HepG2 (cell line): ENCODE data around the gene SPOP. TPM values are rescaled to one million over a fixed set of nuclear protein-coding genes. Genes with fewer than 3 reads are reported as not detected.
A peak's percentile ranks its signal among the peaks of the same experiment; 100 is the strongest.

Source experiments
- ATAC-seq: fragments of 200-7000 bp; cut with Tn5 transposase; 3 replicates; pipeline ENCODE4 v1.9.1; 2020; ENCODE audit warnings: mild to moderate bottlenecking, moderate library complexity
- BruUV-seq: library from RNA; stranded (reverse); fragments of 400-500 nt; replicated peaks from 2 replicates; lab custom pipeline; 2021; lab: Mats Ljungman, UMichigan
- CTCF ChIA-PET: fragments of 300-600 bp; formaldehyde crosslinking; extraction: SDS; loops from one replicate; lab custom pipeline; 2021; ENCODE audit warnings: low total read pairs, inconsistent platforms, low intra/inter-chr PET ratio; lab: Yijun Ruan, JAX
- POLR2A ChIA-PET: fragments of 350-600 bp; sonication (Branson Sonifier 250); formaldehyde crosslinking; loops from one replicate; lab custom pipeline; 2020; ENCODE audit warnings: antibody characterized with exemption, inconsistent platforms; lab: Yijun Ruan, JAX
- DNase-seq: peaks from one replicate; pipeline ENCODE4 v3.0.0-alpha.2; 2015; ENCODE audit warnings: low spot score
- FAIRE-seq: peaks from 3 replicates; lab custom pipeline; 2011; peaks lifted over from hg19 to GRCh38; lab: Jason Lieb, UNC
- H2AFZ ChIP-seq: one replicate; pipeline ENCODE4 v1.6.1; 2011; ENCODE audit warnings: low read length, inconsistent platforms
- H3K27ac ChIP-seq: fragments of 300-600 bp; 3 replicates; pipeline ENCODE4 v1.8.0; 2011; ENCODE audit warnings: mixed run types, mild to moderate bottlenecking, mixed read lengths, low read length, inconsistent platforms; ENCODE audit not compliant: insufficient read depth; ENCODE audit errors: extremely low read length
- H3K27me3 ChIP-seq, 2 experiments: fragments of 200-600 bp in 1 of 2; 2 replicates in 1 of 2; 3 replicates in 1 of 2; pipeline versions ENCODE4 v1.6.0 to v1.8.0; 2011; ENCODE audit warnings: low read length in 2 of 2, mild to moderate bottlenecking in 2 of 2, moderate library complexity in 2 of 2, inconsistent platforms in 1 of 2; ENCODE audit not compliant: insufficient read depth in 2 of 2, control insufficient read depth in 1 of 2
- H3K36me3 ChIP-seq, 2 experiments: fragments of 200-600 bp in 1 of 2; replicated peaks in 1 of 2; 2 replicates in 1 of 2; 3 replicates in 1 of 2; pipeline versions ENCODE4 v1.5.1 to v1.8.0; 2011; ENCODE audit warnings: low read length in 2 of 2, inconsistent platforms in 1 of 2; ENCODE audit not compliant: insufficient read depth in 2 of 2, control insufficient read depth in 1 of 2
- H3K4me1 ChIP-seq: 2 replicates; pipeline ENCODE4 v1.5.1; 2012; ENCODE audit warnings: low read length, inconsistent platforms; ENCODE audit not compliant: insufficient read depth
- H3K4me2 ChIP-seq: 2 replicates; pipeline ENCODE4 v1.6.0; 2011; ENCODE audit warnings: low read depth, low read length, inconsistent platforms
- H3K4me3 ChIP-seq, 3 experiments: fragments of 200-600 bp in 1 of 3; sonication (generic), shearing (Covaris generic) in 1 of 3; replicated peaks in 1 of 3; 2 replicates each; pipeline ENCODE4 v1.5.1; 2011 to 2016; ENCODE audit warnings: low read length in 3 of 3, inconsistent platforms in 2 of 3, low read depth in 2 of 3, mild to moderate bottlenecking in 2 of 3, control low read depth in 1 of 3, mixed read lengths in 1 of 3; ENCODE audit not compliant: insufficient read depth in 1 of 3
- H3K79me2 ChIP-seq: one replicate; pipeline ENCODE4 v1.6.1; 2011; ENCODE audit warnings: low read length, inconsistent platforms; ENCODE audit not compliant: insufficient read depth
- H3K9ac ChIP-seq: 2 replicates; pipeline ENCODE4 v1.6.0; 2011; ENCODE audit warnings: mild to moderate bottlenecking, low read depth, low read length, inconsistent platforms; ENCODE audit not compliant: insufficient read depth
- H3K9me3 ChIP-seq: 2 replicates; pipeline ENCODE4 v1.5.1; 2012; ENCODE audit warnings: mild to moderate bottlenecking, low read length
- H4K20me1 ChIP-seq: 2 replicates; pipeline ENCODE4 v1.6.0; 2011; ENCODE audit warnings: inconsistent platforms, mild to moderate bottlenecking, low read length, moderate library complexity; ENCODE audit not compliant: insufficient read depth
- AKAP8 ChIP-seq: sonication (generic); formaldehyde crosslinking; IDR thresholded peaks from 2 replicates; pipeline ENCODE4 v1.5.1; 2020; ENCODE audit warnings: mild to moderate bottlenecking, missing genetic modification reagents
- ATF7 ChIP-seq, 2 experiments: fragments of 450-650 bp in 1 of 2; sonication (generic) in 1 of 2; formaldehyde crosslinking in 1 of 2; IDR thresholded peaks; 2 replicates each; pipeline versions ENCODE4 v1.4.0 to v1.6.1; 2016 to 2020; ENCODE audit warnings: antibody characterized with exemption in 1 of 2, mild to moderate bottlenecking in 1 of 2, missing genetic modification reagents in 1 of 2
- BHLHE40 ChIP-seq: IDR thresholded peaks from 2 replicates; pipeline ENCODE4 v1.6.1; 2011; ENCODE audit warnings: low read length, improper control_type of control experiment
- BRF2 ChIP-seq: sonication (generic); formaldehyde crosslinking; IDR thresholded peaks from 2 replicates; pipeline ENCODE4 v1.8.1; 2022; ENCODE audit warnings: mild to moderate bottlenecking, missing genetic modification reagents
- CENPBD1 ChIP-seq: sonication (generic); formaldehyde crosslinking; IDR thresholded peaks from 2 replicates; pipeline ENCODE4 v1.8.0; 2022; ENCODE audit warnings: missing genetic modification reagents, low read depth, mild to moderate bottlenecking, borderline replicate concordance
- DNMT1 ChIP-seq: sonication (generic); formaldehyde crosslinking; IDR thresholded peaks from 2 replicates; pipeline ENCODE4 v1.5.1; 2020; ENCODE audit warnings: mild to moderate bottlenecking, missing genetic modification reagents
- JUN ChIP-seq: sonication (generic); formaldehyde crosslinking; IDR thresholded peaks from 2 replicates; pipeline ENCODE4 v1.4.0; 2020; ENCODE audit warnings: mild to moderate bottlenecking, missing genetic modification reagents
- KDM4B ChIP-seq: sonication (generic); formaldehyde crosslinking; IDR thresholded peaks from 2 replicates; pipeline ENCODE4 v1.4.0; 2020; ENCODE audit warnings: missing genetic modification reagents
- MBNL3 ChIP-seq: fragments of 250-450 bp; sonication (Bioruptor Pico); conservative IDR thresholded peaks from 2 replicates; pipeline ENCODE4 v1.8.0; 2022; ENCODE audit warnings: mild to moderate bottlenecking, inconsistent platforms
- MYPOP ChIP-seq: sonication (generic); formaldehyde crosslinking; IDR thresholded peaks from 2 replicates; pipeline ENCODE4 v1.8.1; 2023; ENCODE audit warnings: mild to moderate bottlenecking, moderate library complexity, missing genetic modification reagents
- NFE2L1 ChIP-seq: sonication (generic); formaldehyde crosslinking; IDR thresholded peaks from 2 replicates; pipeline ENCODE4 v1.4.0; 2020; ENCODE audit warnings: missing genetic modification reagents, mild to moderate bottlenecking, borderline replicate concordance
- NONO ChIP-seq, 2 experiments: fragments of 450-650 bp in 1 of 2; sonication (generic) in 1 of 2; formaldehyde crosslinking in 1 of 2; IDR thresholded peaks in 1 of 2; conservative IDR thresholded peaks in 1 of 2; 2 replicates each; pipeline versions ENCODE4 v1.6.1 to v1.8.0; 2017 to 2022; ENCODE audit warnings: mild to moderate bottlenecking in 1 of 2, missing genetic modification reagents in 1 of 2, moderate library complexity in 1 of 2
- PHB2 ChIP-seq: fragments of 450-650 bp; IDR thresholded peaks from 2 replicates; pipeline ENCODE4 v1.6.1; 2018; ENCODE audit not compliant: partially characterized antibody
- SMARCE1 ChIP-seq: fragments of 450-650 bp; IDR thresholded peaks from 2 replicates; pipeline ENCODE4 v1.6.1; 2017; ENCODE audit warnings: borderline replicate concordance
- TBP ChIP-seq: sonication (generic); formaldehyde crosslinking; IDR thresholded peaks from 2 replicates; pipeline ENCODE4 v1.5.0; 2020; ENCODE audit warnings: missing genetic modification reagents
- WIZ ChIP-seq: sonication (generic); formaldehyde crosslinking; IDR thresholded peaks from 2 replicates; pipeline ENCODE4 v1.5.1; 2020; ENCODE audit warnings: mild to moderate bottlenecking, missing genetic modification reagents
- ZMYM4 ChIP-seq: sonication (generic); formaldehyde crosslinking; IDR thresholded peaks from 2 replicates; pipeline ENCODE4 v1.8.1; 2023; ENCODE audit warnings: mild to moderate bottlenecking, missing genetic modification reagents
- ZNF12 ChIP-seq: sonication (generic); formaldehyde crosslinking; IDR thresholded peaks from 2 replicates; pipeline ENCODE4 v1.5.0; 2020; ENCODE audit warnings: missing genetic modification reagents
- ZNF138 ChIP-seq: sonication (generic); formaldehyde crosslinking; IDR thresholded peaks from 2 replicates; pipeline ENCODE4 v1.5.0; 2020; ENCODE audit warnings: mild to moderate bottlenecking, low read depth, missing genetic modification reagents
- ZSCAN29 ChIP-seq: sonication (generic); formaldehyde crosslinking; conservative IDR thresholded peaks from 2 replicates; pipeline ENCODE4 v1.4.0; 2020; ENCODE audit warnings: mild to moderate bottlenecking, missing genetic modification reagents
- WGBS: methylation state at CpG from one replicate; pipeline ENCODE4 v1.1.6; 2017; ENCODE audit warnings: low lambda C conversion rate; 5-methylcytosine and 5-hydroxymethylcytosine counted together
- in situ Hi-C: cut with HindIII; loops from 2 replicates; pipeline ENCODE4 v1.10.0; 2017; ENCODE audit warnings: low pct_unique_long_range_greater_than_20kb; ENCODE audit not compliant: extremely low pct_ligation_motif_present
- intact Hi-C: fragments of 100-400 bp; cut with micrococcal nuclease; formaldehyde crosslinking; loops from one replicate; pipeline ENCODE4 v1.10.0; 2022; ENCODE audit not compliant: unreplicated experiment
- polyA plus RNA-seq, 8 experiments: library from polyadenylated mRNA; depleted of rRNA in 3 of 8; stranded (reverse) in 7 of 8; unstranded in 1 of 8; fragments of >200 nt; fragmentation: Illumina TruSeq in 4 of 8; extraction: Trizol in 4 of 8; gene quantifications; 2 replicates each; pipeline versions ENCODE4 v1.2.1 to v1.2.3, GENCODE V29; 2011 to 2016; ENCODE audit warnings: low read depth in 4 of 8, missing spikeins in 1 of 8, mixed read lengths in 1 of 8; ENCODE audit not compliant: insufficient read depth in 1 of 8
- total RNA-seq, 5 experiments: library from RNA; depleted of rRNA; stranded (reverse); fragments of >200 nt; fragmentation: Illumina TruSeq; extraction: Trizol; gene quantifications; 2 replicates each; pipeline ENCODE4 v1.2.3, GENCODE V29; 2016; ENCODE audit warnings: low read depth in 1 of 5
- TF ChIP-seq, protein P1 (sequence below): sonication (generic); formaldehyde crosslinking; IDR thresholded peaks from 2 replicates; pipeline ENCODE4 v1.5.0; 2020; ENCODE audit warnings: mild to moderate bottlenecking, missing genetic modification reagents, moderate library complexity

The SPOP gene
- total and polyA plus RNA-seq, 2 of the 13 experiments (the other 11 are each of a cell fraction or from before 2014, with no cell fraction given), result 52.8 to 60.8 TPM

- BruUV-seq, result no TSS peak
- no peaks in the 10 kb centered on the region for H3K9me3 ChIP-seq
- H3K4me1 ChIP-seq, result peaks cover 49% of the 10 kb centered on the region
- WGBS, result 57% methylated on average over 25 of the region's 27 CpGs
- in situ Hi-C loops (loop anchor here (5.0 kb wide), 2 partner anchors 55 to 140 kb away; partner anchors contain the start of genes NGFR and PHB1), intact Hi-C loops (loop anchor here (10.0 kb wide), 1 partner anchor 237 kb away; no protein-coding TSS in a partner anchor)
- H3K36me3 ChIP-seq, result no peaks in the 10 kb centered on the region
- no peak overlapping the region for H2AFZ ChIP-seq
- FAIRE-seq, result no peak
- no peaks in the 10 kb centered on the region for H3K79me2 ChIP-seq
- H3K4me3 ChIP-seq, result no peak overlapping the region
- H3K27me3 ChIP-seq, result peaks cover 18 to 55% of the 10 kb centered on the region in 2 experiments
- H3K4me2 ChIP-seq, result no peak overlapping the region
- DNase-seq, result no peak
- ATAC-seq, result no peak
- H3K9ac ChIP-seq, result no peak overlapping the region
- ChIA-PET CTCF (interaction anchor here (1.8 kb wide), 1 partner anchor 144 kb away, joined by 5 read pairs; no protein-coding TSS in a partner anchor), POLR2A (interaction anchor here (1.1 kb wide), 1 partner anchor 137 kb away, joined by 3 read pairs; the partner anchor contains the start of gene PHB1)
- no peak overlapping the region for H3K27ac ChIP-seq
- H4K20me1 ChIP-seq, result no peaks in the 10 kb centered on the region
- TF ChIP-seq NFE2L1 (peak; percentile 59; the same call in 1 of the 2 replicates), ZNF12 (CRISPR knock-in tag) (no peak), ZSCAN29 (CRISPR knock-in tag) (no peak), DNMT1 (CRISPR knock-in tag) (0 out of 2 replicates have a peak, but pooled peaks have one; percentile 47), PHB2 (no peak), TBP (CRISPR knock-in tag) (no peak), ZNF138 (CRISPR knock-in tag) (no peak), WIZ (CRISPR knock-in tag) (no peak), AKAP8 (CRISPR knock-in tag) (no peak), CENPBD1 (CRISPR knock-in tag) (no peak), BRF2 (CRISPR knock-in tag) (no peak), ATF7 (IDR thresholded peaks at IDR 0.05) (no peak), ATF7 (CRISPR knock-in tag; IDR thresholded peaks at IDR 0.05) (no peak), MBNL3 (no peak), JUN (CRISPR knock-in tag) (no peak), KDM4B (CRISPR knock-in tag) (no peak), SMARCE1 (no peak), MYPOP (CRISPR knock-in tag) (no peak), BHLHE40 (peak; percentile 85), ZMYM4 (CRISPR knock-in tag) (no peak), NONO (IDR thresholded peaks at IDR 0.05) (no peak), NONO (CRISPR knock-in tag; conservative IDR thresholded peaks at IDR 0.05) (no peak)
- TF ChIP-seq, protein P1, sequence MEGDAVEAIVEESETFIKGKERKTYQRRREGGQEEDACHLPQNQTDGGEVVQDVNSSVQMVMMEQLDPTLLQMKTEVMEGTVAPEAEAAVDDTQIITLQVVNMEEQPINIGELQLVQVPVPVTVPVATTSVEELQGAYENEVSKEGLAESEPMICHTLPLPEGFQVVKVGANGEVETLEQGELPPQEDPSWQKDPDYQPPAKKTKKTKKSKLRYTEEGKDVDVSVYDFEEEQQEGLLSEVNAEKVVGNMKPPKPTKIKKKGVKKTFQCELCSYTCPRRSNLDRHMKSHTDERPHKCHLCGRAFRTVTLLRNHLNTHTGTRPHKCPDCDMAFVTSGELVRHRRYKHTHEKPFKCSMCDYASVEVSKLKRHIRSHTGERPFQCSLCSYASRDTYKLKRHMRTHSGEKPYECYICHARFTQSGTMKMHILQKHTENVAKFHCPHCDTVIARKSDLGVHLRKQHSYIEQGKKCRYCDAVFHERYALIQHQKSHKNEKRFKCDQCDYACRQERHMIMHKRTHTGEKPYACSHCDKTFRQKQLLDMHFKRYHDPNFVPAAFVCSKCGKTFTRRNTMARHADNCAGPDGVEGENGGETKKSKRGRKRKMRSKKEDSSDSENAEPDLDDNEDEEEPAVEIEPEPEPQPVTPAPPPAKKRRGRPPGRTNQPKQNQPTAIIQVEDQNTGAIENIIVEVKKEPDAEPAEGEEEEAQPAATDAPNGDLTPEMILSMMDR (CRISPR knock-in tag), result no peak
Measured at GRCh38 chr17:49552070-49552751, 125.7 kb downstream of the SPOP start.
